Measurements from ENCODE around the gene FOXD4L4.
"Not testable (repeated sequence)": the region's sequence is repeated elsewhere in the genome, so short reads cannot be mapped to it uniquely, and the experiment has no call there.

The FOXD4L4 gene

GRCh38 chr9:65737096-65737564 lies at the start of gene FOXD4L4:
Gene FOXD4L4 (plus strand): TSS chr9:65737146. CDS start chr9:65737146, 0 bp downstream.
- H3K4me3 ChIP-seq (replicated peaks; ENCODE audit: low read depth, low read length); H3K36me3 ChIP-seq (ENCODE audit: control insufficient read depth, insufficient read depth, low read length); H3K27me3 ChIP-seq (replicated peaks; ENCODE audit: control insufficient read depth, insufficient read depth, low read length); DNase-seq (ENCODE audit: extremely low read depth, insufficient read length): not testable (repeated sequence)

GRCh38 chr9:65703550-65703949 lies 33.4 kb upstream of the FOXD4L4 start:
- H3K27me3 ChIP-seq (replicated peaks; ENCODE audit: control insufficient read depth, insufficient read depth, low read length); DNase-seq (ENCODE audit: extremely low read depth, insufficient read length); H3K4me3 ChIP-seq (replicated peaks; ENCODE audit: low read depth, low read length); H3K36me3 ChIP-seq (ENCODE audit: control insufficient read depth, insufficient read depth, low read length): not testable (repeated sequence)

DNA sequence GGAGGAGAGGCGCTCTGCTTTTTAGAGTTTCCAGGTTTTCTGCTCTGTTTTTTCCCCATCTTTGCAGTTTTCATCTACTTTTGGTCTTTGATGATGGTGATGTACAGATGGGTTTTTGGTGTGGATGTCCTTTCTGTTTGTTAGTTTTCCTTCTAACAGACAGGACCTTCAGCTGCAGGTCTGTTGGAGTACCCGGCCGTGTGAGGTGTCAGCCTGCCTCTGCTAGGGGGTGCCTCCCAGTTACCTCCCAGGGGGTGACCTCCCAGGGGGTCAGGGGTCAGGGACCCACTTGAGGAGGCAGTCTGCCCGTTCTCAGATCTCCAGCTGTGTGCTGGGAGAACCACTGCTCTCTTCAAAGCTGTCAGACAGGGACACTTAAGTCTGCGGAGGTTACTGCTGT lies 22.5 kb upstream of the FOXD4L4 start:
- H3K27me3 ChIP-seq (replicated peaks; ENCODE audit: control insufficient read depth, insufficient read depth, low read length) = not testable (repeated sequence)

DNA sequence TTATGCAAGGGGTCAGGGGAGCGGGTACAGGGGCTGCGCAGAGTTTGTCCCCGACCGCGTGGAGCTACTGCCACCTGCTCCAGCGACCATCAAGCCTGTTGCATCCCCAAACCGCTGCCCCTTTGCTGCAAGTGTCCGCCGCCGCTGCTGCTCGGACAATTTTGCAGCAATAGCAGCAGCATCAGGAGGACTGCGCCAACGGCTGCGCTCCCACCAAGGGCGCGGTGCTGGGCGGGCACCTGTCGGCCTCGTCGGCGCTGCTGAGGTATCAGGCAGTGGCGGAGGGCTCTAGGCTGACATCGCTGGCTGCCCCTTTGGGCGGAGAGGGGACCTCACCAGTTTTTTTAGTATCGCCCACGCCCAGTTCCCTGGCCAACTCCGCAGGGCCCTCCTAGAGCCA lies 1.2 kb downstream of the FOXD4L4 start:
- not testable (repeated sequence) for H3K27me3 ChIP-seq (replicated peaks; ENCODE audit: control insufficient read depth, insufficient read depth, low read length); H3K36me3 ChIP-seq (ENCODE audit: control insufficient read depth, insufficient read depth, low read length); H3K4me3 ChIP-seq (replicated peaks; ENCODE audit: low read depth, low read length); DNase-seq (ENCODE audit: extremely low read depth, insufficient read length)

More for the DNA sequence above, 22.5 kb upstream of the FOXD4L4 start:
- not testable (repeated sequence) for H3K4me3 ChIP-seq (replicated peaks; ENCODE audit: low read depth, low read length); H3K36me3 ChIP-seq (ENCODE audit: control insufficient read depth, insufficient read depth, low read length); DNase-seq (ENCODE audit: extremely low read depth, insufficient read length)

Measured in GM06990 (cell line).